ENCODE results near the gene COPB1.

- TF ChIP-seq ARID2 (CRISPR knock-in tag; IDR thresholded peaks at IDR 0.05; ENCODE audit: borderline replicate concordance) (no peak), POLR2AphosphoS5 (IDR thresholded peaks at IDR 0.05; ENCODE audit: low read depth, low read length) (no peak; the same call in 1 of the 2 replicates), PHF8 (CRISPR knock-in tag; IDR thresholded peaks at IDR 0.05) (no peak), ATF7 (IDR thresholded peaks at IDR 0.05) (no peak), ATF7 (CRISPR knock-in tag; IDR thresholded peaks at IDR 0.05) (no peak), ZSCAN25 (CRISPR knock-in tag; IDR thresholded peaks at IDR 0.05) (no peak), CTCF (CRISPR knock-in tag; IDR thresholded peaks at IDR 0.05) (no peak), NR2C2 (CRISPR knock-in tag; IDR thresholded peaks at IDR 0.05; ENCODE audit: borderline replicate concordance) (no peak), NR2F6 (IDR thresholded peaks at IDR 0.05) (no peak), NR2F6 (CRISPR knock-in tag; IDR thresholded peaks at IDR 0.05) (no peak), ZNF276 (CRISPR knock-in tag; IDR thresholded peaks at IDR 0.05; ENCODE audit: low read depth) (no peak), ZNF317 (CRISPR knock-in tag; IDR thresholded peaks at IDR 0.05) (no peak), POGK (CRISPR knock-in tag; conservative IDR thresholded peaks at IDR 0.05) (no peak)
Observed at GRCh38 chr11:14500181-14500651, 605 bp upstream of the COPB1 start.
